ENCODE measurements around the gene HSD17B8. TPM values are rescaled to one million over a fixed set of nuclear protein-coding genes. Genes with fewer than 3 reads are reported as not detected.

HSD17B8 gene
- total and polyA plus RNA-seq, 2 donors (not counting 1 experiment from before 2014, with no cell fraction given): 10.8 to 25.5 TPM

DNA sequence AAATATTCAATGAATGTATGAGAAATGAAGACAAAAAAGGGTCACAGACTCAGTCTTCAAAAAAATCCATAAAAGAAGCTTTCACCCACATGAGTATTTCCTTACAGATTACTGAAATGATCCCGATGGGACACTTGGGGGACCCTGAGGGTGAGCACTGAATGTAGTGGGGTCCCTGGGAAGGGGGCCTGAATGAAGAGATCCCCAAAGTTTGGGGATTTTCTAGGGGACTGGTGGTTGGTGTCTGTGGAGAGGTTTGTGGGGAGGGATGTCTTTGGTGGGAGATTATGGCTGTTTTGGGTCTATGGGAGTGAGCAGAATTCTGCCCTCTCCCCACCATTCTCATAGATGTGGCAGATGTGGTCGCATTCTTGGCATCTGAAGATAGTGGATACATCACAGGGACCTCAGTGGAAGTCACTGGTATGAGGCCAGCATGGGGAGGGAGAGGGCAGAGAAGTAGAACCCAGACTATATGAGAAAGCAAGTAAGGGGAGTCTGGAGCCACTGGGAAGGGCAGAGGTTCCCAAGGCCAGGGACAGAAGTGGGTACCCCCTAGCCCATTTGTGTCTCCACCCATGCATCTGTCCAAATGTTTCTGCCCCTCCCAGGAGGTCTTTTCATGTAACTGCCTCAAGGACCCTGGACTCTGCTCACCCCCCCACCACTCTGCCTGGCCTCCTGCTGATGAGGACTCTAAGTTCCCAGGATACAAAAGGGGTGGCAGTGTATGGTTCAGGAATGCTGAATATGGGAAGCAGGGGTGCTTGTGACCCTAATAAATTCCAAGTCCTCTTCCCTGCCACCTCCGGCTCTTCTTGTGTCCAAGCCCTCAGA, 1.8 kb downstream of the HSD17B8 start:
- Histone ChIP-seq H3K4me3 (ENCODE audit: control extremely low read depth in 1 of 5, extremely low read depth in 1 of 5, insufficient read depth in 1 of 5, low read depth in 2 of 5, low read length in 4 of 5) (no peak overlapping the region), H3K79me2 (ENCODE audit: control insufficient read depth, insufficient read depth, low read length) (peaks cover 32% of the 10 kb centered on the region), H3K9me3 (ENCODE audit: control extremely low read depth in 1 of 3, control insufficient read depth in 2 of 3, insufficient read depth in 1 of 3, low read length in 2 of 3) (no peaks in the 10 kb centered on the region), H3K4me1 (ENCODE audit: control insufficient read depth in 2 of 2, insufficient read depth in 2 of 2, low read length in 2 of 2) (peaks cover 31 to 49% of the 10 kb centered on the region in 2 donors), H4K20me1 (ENCODE audit: control insufficient read depth, insufficient read depth, low read length, poor library complexity, severe bottlenecking) (peaks cover 8% of the 10 kb centered on the region), H3K9ac (ENCODE audit: low read length) (no peak overlapping the region), H3K4me2 (replicated peaks; ENCODE audit: low read depth, low read length, poor library complexity, severe bottlenecking) (no peak overlapping the region), H2AFZ (ENCODE audit: insufficient read depth, low read depth, low read length, poor library complexity, severe bottlenecking) (no peak overlapping the region), H3K27ac (ENCODE audit: low read length in 2 of 2) (no peak overlapping the region), H3K36me3 (replicated peaks in 1 of 2; ENCODE audit: control extremely low read depth in 1 of 2, control insufficient read depth in 1 of 2, extremely low read depth in 1 of 2, insufficient read depth in 2 of 2, low read length in 1 of 2) (peaks cover 0 to 33% of the 10 kb centered on the region in 2 experiments), H3K27me3 (replicated peaks in 1 of 4; ENCODE audit: control extremely low read depth in 1 of 4, control insufficient read depth in 3 of 4, insufficient read depth in 4 of 4, low read length in 3 of 4) (no peaks in the 10 kb centered on the region)
- Mint-ChIP-seq H3K27me3 (no peaks in the 10 kb centered on the region), H3K27ac (peak overlapping the region; percentile 64), H3K4me1 (peaks cover 49% of the 10 kb centered on the region), H3K9me3 (ENCODE audit: insufficient read depth) (no peaks in the 10 kb centered on the region), H3K4me3 (peak overlapping the region; percentile 94)
- DNase-seq (peak; percentile 26), ATAC-seq (ENCODE audit: low read depth) (no peak)
- POLR2A ChIA-PET: interaction anchor here (0.6 kb wide), 1 partner anchor 352 kb away, joined by 3 read pairs; the partner anchor contains the start of gene PSMB9
- CTCF ChIA-PET: no interaction called here
- no peak for TF ChIP-seq EZH2 (IDR thresholded peaks at IDR 0.05; ENCODE audit: borderline replicate concordance, insufficient read depth, low read depth, low read length, poor library complexity, severe bottlenecking)
- TF ChIP-seq, protein P1, sequence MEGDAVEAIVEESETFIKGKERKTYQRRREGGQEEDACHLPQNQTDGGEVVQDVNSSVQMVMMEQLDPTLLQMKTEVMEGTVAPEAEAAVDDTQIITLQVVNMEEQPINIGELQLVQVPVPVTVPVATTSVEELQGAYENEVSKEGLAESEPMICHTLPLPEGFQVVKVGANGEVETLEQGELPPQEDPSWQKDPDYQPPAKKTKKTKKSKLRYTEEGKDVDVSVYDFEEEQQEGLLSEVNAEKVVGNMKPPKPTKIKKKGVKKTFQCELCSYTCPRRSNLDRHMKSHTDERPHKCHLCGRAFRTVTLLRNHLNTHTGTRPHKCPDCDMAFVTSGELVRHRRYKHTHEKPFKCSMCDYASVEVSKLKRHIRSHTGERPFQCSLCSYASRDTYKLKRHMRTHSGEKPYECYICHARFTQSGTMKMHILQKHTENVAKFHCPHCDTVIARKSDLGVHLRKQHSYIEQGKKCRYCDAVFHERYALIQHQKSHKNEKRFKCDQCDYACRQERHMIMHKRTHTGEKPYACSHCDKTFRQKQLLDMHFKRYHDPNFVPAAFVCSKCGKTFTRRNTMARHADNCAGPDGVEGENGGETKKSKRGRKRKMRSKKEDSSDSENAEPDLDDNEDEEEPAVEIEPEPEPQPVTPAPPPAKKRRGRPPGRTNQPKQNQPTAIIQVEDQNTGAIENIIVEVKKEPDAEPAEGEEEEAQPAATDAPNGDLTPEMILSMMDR (IDR thresholded peaks at IDR 0.05): no peak
- WGBS (ENCODE audit: insufficient coverage): no CpG with 5 or more reads among the region's 3 CpGs
- intact Hi-C loops (cut with micrococcal nuclease): loop anchor here (10.0 kb wide), 1 partner anchor 1231 kb away; the partner anchor contains the start of gene DXO

Data from B cell (primary cell).